Hematopoietic multipotent progenitor cell treated with erythropoietin and hydrocortisone succinate and interleukin-3 and kit ligand, for 17 days (in vitro differentiated cells): ENCODE data around the gene ANKLE2.
A peak's percentile ranks its signal among the peaks of the same experiment; 100 is the strongest.
"Not testable (repeated sequence)": the region's sequence is repeated elsewhere in the genome, so short reads cannot be mapped to it uniquely, and the experiment has no call there.

Experiments used
- DNase-seq: peaks from one replicate; pipeline ENCODE4 v3.0.0-alpha.2; 2015; ENCODE audit warnings: low spot score

The ANKLE2 gene

DNA sequence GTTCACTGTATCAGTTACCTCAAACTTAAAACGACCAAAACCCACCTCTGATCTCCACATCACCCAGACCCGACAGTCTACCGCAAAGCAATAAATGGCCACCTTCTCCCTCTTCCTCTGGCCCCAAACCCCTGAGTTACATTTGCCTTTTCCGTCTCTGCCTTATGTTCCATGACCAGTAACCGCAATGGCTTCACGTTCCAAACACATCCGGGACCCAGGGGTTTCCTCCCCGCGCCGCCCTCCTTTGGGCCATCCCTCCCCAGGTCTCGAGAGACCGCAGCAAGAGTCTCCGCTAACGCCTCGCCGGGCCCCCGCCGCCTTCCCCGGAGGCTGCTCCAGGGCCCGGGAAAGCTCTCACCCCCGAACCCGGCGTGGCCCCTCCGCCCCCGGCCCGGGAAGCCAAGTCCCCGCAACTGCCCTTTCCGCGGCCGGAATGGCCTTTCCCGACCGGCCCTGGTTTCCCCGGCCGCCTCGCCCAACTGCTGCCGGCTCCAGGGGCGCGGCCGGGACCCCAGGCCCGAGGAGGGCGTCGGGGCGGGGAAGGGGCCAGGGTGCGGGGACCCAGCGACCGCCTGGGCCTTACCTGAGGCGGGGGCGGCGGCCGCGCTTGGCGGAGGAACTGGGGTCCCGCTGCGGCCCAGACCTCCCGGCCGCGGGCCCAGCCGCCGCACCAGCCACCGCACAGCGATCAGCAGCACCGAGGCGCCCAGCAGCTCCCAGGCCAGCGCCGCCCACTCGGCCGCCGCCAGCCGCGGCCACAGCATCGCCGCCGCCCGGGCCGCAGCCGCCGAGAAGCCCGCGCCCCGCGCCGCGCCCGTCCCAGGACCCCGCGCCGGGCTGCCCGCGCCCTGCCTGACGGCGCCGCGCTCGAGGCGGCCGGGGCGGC, at the start of gene ANKLE2:
TSS of gene ANKLE2 (minus strand) at position 801 of the 889 bp plus-strand sequence. CDS start at position 767, 34 bp downstream.
- DNase-seq: no peak

DNA sequence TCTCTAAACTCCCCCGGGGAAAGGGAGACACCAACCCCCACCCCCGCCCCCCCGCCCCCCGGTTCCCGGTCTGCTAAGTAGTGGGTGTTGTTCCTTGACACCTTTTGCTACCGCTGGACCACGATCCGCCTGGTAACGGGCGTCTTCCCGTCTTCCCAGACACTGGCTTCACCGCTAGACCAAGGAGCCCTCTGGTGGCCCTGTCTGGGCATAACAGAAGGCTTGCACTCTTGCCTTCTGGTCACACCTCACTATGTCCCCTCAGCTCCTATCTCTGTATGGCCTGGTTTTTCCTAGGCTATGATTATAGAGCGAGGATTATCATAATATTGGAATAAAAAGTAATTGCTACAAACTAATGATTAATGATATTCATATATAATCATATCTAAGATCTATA, 47.8 kb upstream of the ANKLE2 start:
- DNase-seq: peak; percentile 41

GRCh38 chr12:132807295-132808092, 45.9 kb upstream of the ANKLE2 start:
- DNase-seq: no peak

DNA sequence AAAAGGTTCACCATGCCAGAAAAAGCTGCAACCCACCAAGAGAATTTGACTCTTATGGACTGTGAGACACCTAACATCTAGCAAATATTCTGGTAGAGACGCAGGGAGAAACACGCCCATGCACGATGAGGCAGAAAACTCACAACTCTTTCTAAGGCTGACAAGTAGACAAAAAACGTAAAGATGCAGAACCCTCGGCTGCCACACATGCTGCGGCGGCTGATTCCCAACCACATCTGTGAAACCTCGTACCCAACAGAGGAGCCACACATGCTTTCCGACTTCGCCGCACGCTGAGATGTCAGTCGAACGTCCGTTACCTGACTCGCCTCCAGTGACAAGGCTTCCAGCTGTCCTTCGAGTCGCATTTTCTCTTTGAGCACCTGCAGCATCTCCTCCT, 45.2 kb upstream of the ANKLE2 start:
- no peak for DNase-seq

DNA sequence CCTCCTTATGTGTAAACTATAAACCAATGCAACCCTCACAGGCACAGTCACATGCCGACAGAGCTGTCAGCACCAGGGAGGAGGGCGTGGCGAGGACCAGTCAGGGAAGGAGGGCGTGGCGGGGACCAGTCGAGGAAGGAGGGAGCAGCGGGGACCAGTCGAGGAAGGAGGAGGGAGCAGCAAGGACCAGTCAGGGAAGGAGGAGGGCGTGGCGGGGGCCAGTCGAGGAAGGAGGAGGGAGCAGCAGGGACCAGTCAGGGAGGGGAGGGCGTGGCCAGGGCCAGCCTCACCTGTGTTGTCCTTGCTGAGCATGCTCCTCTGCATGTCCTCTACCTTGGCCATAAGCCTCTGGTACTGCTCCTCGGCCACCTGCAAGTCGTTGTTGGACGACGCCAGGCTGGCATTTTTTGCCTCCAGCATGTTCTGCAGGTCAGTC, 42.8 kb upstream of the ANKLE2 start:
- DNase-seq: no peak

DNA sequence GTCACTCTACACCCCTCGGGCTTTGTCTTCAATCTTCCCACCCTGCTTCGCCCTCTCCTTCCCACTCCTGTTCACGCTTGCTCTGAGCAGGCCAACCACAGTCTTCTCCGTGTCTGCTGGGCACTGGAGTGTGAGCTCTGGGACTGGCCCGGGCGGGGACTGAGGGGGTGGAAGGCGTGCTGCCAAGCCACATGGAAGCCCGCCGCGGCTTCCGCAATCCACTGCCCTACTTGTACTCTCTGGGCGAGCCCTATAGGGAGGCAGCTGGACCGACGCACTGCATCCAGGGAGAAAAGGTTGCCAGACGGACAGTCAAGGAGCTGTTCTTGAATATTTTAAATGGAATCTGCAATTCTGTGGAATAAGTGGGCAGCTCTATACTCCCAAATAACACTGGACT, 42.3 kb upstream of the ANKLE2 start:
- DNase-seq: no peak

DNA sequence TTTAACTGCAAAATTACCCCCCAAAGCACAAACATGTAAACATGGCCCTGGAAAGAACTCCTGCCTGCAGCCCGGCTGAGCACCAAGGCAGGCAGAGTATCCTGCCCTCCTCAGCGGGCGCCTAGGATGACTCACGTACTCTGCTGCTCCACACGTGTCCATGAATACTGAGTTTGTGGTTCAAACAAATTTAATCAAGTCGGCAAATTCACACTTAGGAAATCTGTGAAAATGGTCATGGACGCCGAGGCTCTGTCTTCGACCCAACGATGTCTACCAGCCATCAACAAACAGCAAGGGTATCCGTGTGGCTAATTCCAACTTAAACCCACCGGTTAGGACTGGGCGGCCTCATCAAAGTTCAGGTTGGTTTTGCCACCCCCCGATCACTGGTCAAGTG, 41.5 kb upstream of the ANKLE2 start:
- no peak for DNase-seq

DNA sequence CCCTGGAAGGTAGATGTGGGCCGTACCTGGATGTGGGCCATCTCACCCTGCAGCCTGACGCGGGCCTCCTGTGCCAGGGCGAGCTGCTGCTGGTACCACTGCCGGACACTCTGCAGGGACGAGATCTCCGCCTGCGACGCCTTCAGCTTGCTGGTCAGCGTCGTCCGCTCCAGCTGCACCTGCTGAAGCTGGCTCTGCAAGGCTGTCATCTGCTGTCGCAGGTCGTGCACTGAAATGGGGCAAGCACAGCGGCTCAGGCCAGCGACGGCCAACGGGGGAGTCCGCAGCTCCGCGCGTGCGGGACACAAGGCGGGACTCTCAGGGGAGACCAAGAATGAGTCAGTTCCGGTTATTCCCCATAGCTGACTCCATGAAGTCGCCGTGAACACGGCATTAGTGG, 40.1 kb upstream of the ANKLE2 start:
- no peak for DNase-seq

DNA sequence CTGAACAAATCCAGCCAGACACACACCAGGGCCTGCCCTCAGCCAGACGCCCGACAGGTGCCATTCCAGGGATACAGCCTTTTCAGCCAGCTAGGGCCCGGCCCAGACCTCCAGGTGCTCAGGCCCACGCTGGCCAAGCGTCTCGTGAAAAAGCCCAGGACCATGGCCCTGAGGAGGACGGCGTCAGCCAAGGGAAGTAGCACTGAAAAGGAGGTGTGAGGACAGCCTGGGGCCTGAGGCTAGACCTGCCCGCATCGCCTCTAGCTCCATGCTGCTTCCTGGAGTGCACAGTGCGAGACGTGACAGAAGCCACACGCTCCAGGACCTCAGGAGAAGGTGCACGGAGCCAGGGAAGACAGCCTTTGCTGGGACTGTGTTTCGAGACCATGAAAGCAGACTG, 37.2 kb upstream of the ANKLE2 start:
- DNase-seq: no peak

- DNase-seq: no peak
These were observed 36.4 kb upstream of the ANKLE2 start for GRCh38 chr12:132797820-132798570.

GRCh38 chr12:132795847-132796246, 34.2 kb upstream of the ANKLE2 start:
- DNase-seq: no peak

- not testable (repeated sequence) for DNase-seq
These were observed 30.3 kb upstream of the ANKLE2 start for GRCh38 chr12:132791940-132792339.

DNA sequence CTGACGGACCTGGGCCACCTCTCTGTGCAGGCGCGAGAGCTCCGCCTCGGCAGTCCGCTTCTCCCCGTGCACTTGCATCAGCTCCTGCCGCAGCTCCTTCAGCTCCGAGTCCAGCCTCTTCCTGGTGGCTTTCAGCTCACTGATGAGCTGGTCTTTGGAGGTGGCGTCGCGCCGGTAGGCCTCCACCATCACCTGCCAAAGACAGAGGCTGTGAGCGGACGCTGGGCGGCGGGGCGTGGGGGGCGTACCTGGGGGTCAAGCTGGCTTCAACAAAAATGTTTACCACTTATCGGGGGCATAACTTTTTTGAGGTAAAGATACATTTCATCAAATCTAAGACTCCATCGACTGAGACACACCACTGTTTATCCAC, 27.5 kb upstream of the ANKLE2 start:
- DNase-seq: no peak

DNA sequence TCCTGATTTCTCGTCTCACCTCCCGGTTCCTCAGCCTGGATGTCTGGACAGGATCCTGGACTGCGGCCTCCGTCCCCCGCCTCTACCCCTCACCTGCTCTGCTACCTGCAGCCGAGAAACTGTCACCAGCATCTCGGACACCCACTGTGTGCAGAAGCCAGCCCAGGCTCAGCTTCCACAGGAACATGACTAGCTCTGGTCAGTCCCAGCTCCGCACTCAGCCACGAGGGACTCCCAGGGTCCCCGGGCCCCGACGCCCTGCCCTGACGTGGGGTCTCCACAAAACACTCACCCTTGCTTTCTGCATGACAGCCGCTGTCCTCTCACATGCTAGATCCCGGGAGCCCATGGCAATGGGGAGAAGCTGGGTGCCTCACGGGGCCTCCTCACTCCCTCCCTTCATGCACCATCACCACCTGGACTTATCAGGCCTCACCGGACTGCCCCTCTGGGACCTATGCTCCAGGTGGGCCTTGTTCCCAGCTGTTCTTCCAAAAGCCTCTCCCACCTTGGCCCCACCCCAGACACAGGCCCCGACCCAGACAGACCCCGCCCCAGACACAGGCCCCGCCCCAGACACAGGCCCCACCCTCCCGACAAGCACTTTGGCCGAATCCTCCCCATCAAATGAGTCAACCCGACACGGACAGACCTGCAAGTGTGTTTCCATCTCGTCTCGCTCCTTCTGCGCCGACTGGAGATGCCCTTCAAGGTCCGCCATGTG, 26.9 kb upstream of the ANKLE2 start:
- no peak for DNase-seq

DNA sequence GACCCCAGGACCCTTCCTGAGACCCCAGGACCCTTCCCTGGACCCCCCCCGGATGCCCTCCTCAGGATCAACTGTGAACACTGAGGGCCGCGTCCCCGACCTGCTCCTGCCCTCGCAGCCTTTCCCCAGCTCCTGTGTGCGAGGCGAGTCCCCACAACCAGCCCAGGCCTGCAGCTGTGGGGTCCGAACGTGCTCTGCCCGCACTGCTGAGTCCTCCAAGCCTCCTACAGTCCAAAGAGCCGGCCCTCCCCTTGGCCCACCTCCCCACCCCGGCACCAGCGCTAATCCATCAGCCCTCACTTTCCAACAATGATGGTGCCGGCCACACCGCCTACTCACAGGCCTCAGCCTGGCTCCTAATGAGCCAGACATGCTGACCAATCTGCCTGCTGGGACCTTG, 26.2 kb upstream of the ANKLE2 start:
- no peak for DNase-seq

- no peak for DNase-seq
These were observed 24.6 kb upstream of the ANKLE2 start for GRCh38 chr12:132786192-132786591.

GRCh38 chr12:132784580-132784979, 22.9 kb upstream of the ANKLE2 start:
- no peak for DNase-seq

DNA sequence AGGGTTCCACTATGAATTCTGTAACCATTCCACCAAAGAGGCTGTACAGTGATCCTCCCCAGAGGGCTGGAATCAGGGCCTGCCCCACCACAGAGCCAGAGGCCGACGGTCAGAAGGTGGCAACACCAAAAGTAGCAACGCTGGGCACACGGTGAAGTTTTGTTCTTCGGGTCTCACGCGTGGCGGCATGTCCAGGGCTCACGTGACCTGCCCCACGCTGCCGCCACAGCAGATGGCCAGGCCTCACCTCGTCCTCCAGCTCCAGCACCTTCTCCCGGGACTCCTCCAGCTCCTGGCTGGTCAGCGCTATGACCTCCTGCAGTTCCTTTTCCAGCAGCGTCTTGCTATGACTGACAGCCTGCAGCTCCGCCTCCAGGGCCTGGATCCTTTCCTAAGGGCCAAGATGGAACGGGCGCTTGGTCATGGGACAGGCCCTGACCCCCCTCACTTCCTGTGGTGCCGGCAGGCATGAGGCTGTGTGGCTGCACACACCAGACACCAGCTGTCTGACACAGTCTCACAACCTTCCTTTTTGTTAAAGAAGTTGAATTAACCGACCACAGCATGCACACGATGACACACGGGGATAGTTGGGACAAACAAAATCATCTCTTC, 22.4 kb upstream of the ANKLE2 start:
- no peak for DNase-seq

DNA sequence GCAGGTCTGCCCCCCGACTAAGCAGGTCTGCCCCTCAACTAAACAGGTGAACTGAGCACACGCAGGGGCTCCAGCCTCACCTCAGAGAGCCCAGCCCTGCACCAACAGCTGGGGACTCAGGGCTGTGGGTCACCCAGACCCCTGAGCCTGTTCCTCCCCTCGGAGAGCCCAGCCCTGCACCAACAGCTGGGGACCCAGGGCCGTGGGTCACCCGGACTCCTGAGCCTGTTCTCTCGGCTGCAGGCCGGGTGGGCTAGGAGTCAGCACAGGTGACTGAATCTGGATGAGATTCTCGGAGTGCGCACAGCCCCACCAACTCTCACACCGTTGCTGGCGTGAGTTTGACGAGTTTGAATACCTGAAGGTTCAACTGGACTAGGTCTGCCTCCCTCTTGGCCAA, 20.3 kb upstream of the ANKLE2 start:
- no peak for DNase-seq

GRCh38 chr12:132779781-132780353, 18.2 kb upstream of the ANKLE2 start:
- DNase-seq: no peak

DNA sequence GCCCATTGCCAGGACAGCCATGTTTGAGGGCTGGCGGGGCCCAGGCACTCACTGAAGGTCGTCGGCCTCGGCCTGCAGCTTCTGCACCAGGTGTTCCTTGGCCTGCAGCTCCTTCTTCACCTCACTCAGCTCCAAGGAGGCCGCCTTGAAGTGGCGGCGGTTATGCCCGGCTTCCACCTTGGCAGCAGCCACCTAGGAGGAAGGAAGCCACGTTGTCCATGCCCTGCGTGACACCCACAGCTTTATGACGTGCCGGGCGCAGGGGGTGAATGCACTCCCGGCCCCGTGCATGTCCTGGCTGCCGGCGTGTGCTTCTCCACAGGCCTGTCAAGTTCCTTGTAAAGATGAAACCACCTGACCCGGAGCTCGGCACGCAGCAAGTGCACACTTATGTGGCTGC, 16.0 kb upstream of the ANKLE2 start:
- DNase-seq: no peak
